ENCODE measurements around the gene MCTP2.

- TF ChIP-seq, protein P1, sequence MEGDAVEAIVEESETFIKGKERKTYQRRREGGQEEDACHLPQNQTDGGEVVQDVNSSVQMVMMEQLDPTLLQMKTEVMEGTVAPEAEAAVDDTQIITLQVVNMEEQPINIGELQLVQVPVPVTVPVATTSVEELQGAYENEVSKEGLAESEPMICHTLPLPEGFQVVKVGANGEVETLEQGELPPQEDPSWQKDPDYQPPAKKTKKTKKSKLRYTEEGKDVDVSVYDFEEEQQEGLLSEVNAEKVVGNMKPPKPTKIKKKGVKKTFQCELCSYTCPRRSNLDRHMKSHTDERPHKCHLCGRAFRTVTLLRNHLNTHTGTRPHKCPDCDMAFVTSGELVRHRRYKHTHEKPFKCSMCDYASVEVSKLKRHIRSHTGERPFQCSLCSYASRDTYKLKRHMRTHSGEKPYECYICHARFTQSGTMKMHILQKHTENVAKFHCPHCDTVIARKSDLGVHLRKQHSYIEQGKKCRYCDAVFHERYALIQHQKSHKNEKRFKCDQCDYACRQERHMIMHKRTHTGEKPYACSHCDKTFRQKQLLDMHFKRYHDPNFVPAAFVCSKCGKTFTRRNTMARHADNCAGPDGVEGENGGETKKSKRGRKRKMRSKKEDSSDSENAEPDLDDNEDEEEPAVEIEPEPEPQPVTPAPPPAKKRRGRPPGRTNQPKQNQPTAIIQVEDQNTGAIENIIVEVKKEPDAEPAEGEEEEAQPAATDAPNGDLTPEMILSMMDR (conservative IDR thresholded peaks at IDR 0.05 in 1 of 2, IDR thresholded peaks at IDR 0.05 in 1 of 2; ENCODE audit: extremely low read depth in 1 of 2, insufficient read depth in 1 of 2, low read depth in 1 of 2, low read length in 2 of 2) = no peak
- TF ChIP-seq EZH2 (IDR thresholded peaks at IDR 0.05; ENCODE audit: borderline replicate concordance, low read length) = no peak
Observed at GRCh38 chr15:94234300-94234699, 2.9 kb downstream of the MCTP2 start.

Measured in mammary epithelial cell (primary cell).